Measurements from ENCODE around the gene FARP1.

Gene FARP1

DNA sequence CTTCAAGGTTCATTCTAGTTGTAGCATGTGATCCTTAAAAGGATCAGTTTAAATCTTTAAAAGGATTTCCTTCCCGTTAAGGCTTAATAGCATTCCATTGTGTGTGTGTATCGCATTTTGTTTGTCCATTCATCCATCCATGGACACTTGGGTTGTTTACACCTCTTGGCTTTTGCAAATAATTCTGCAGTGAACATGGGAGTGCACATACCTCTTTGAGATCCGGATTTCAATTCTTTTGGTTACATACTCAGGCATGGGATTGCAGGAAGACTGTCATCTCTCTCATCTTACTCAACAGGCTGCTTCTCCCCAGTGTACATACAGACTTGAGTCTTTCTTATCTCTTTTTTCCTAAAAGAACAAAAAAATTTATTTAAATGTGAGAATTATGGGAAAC lies 32.9 kb downstream of the FARP1 start:
- no peak overlapping the region for H3K9ac ChIP-seq (ENCODE audit: low read depth, low read length)
- 94% methylated on average over 3 of the region's 3 CpGs for WGBS

DNA sequence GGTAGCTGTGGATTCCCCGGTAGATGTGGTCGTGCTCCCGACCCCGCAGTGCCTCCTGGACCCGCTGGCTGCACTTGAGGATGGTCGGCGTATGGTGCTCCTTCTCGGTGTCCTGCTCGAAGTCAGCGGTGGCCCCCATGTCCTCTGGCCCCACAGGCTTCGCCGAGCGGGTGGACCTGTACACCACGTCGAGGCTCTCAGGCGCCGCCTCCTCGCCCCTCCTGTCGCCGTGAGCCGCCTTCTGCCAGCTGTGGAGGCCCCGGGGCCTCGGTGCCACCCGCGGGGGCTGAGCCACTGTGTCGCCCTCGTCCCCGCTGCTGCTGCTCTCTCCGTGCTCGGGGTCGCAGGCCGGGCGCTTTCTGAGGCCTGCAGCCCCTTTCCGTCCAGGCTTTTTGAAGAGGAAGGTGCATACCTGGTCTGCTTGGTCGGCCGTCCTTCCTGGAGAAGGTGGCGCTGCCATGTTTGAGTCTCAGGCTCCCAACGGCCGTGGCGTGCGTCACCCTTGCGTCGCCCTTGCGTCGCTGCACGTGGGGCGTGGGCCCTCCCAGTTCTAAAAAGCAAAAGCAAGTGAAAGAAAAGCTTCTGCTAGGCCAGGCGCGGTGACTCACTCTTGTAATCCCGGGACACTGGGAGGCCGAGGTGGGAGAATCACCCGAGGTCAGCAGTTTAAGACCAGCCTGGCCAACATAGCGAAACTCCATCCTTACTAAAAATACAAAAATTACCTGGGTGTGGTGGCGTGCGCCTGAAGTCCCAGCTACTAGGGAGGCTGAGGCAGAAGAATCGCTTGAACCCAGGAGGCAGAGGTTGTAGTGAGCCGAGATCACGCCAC lies 34.1 kb downstream of the FARP1 start, which contains the start of gene RNF113B:
Gene RNF113B, minus strand, starts transcription at position 493 of the 832 bp plus-strand sequence. Its CDS starts 33 bp downstream, at position 460.
- no peak within 1 kb of the TSS for H3K4me3 ChIP-seq (ENCODE audit: low read length)
- no peak within 1 kb of the TSS for H3K9ac ChIP-seq (ENCODE audit: low read depth, low read length)
- H3K9me3 ChIP-seq (ENCODE audit: insufficient read depth, low read depth, low read length), result no peaks in the 10 kb centered on the region
- no peaks in the 10 kb centered on the region for H3K36me3 ChIP-seq (ENCODE audit: insufficient read depth, low read length)
- WGBS, result 93% methylated on average over 58 of the region's 58 CpGs
- no peak within 1 kb of the TSS for H3K27ac ChIP-seq (ENCODE audit: low read depth, low read length)
- H3K4me1 ChIP-seq (ENCODE audit: insufficient read depth, low read length), result peaks cover 31% of the 10 kb centered on the region
- no peaks in the 10 kb centered on the region for H3K27me3 ChIP-seq (ENCODE audit: insufficient read depth, low read length)

More for the DNA sequence above, 32.9 kb downstream of the FARP1 start:
- no peaks in the 10 kb centered on the region for H3K36me3 ChIP-seq (ENCODE audit: insufficient read depth, low read length)
- H3K27me3 ChIP-seq (ENCODE audit: insufficient read depth, low read length), result no peaks in the 10 kb centered on the region
- no peak overlapping the region for H3K4me3 ChIP-seq (ENCODE audit: low read length)
- no peak overlapping the region for H3K27ac ChIP-seq (ENCODE audit: low read depth, low read length)
- no peaks in the 10 kb centered on the region for H3K9me3 ChIP-seq (ENCODE audit: insufficient read depth, low read depth, low read length)
- H3K4me1 ChIP-seq (ENCODE audit: insufficient read depth, low read length), result peaks cover 43% of the 10 kb centered on the region

DNA sequence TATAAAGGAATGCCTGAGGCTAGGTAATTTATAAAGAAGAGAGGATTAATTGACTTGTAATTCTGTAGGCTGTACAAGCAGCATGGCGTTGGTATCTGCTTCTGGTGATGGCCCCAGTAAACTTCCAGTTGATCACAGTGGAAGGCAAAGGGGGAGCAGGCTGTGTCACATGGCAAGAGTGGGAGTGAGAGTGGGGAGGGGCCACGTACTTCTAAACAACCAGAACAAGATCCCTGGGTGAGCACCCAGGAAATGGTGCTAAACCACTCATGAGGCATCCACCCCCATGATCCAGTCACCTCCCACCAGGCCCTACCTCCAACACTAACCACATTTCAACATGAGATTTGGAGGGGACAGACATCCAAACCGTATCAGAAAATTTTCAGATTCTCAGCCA lies 37.2 kb downstream of the FARP1 start:
- Histone ChIP-seq H3K9me3 (ENCODE audit: insufficient read depth, low read depth, low read length) (no peaks in the 10 kb centered on the region), H3K27me3 (ENCODE audit: insufficient read depth, low read length) (no peaks in the 10 kb centered on the region), H3K9ac (ENCODE audit: low read depth, low read length) (no peak overlapping the region), H3K27ac (ENCODE audit: low read depth, low read length) (no peak overlapping the region), H3K4me1 (ENCODE audit: insufficient read depth, low read length) (peaks cover 18% of the 10 kb centered on the region; the same call in 1 of the 2 replicates), H3K36me3 (ENCODE audit: insufficient read depth, low read length) (no peaks in the 10 kb centered on the region), H3K4me3 (ENCODE audit: low read length) (no peak overlapping the region)
- 86% methylated on average over 3 of the region's 3 CpGs for WGBS

DNA sequence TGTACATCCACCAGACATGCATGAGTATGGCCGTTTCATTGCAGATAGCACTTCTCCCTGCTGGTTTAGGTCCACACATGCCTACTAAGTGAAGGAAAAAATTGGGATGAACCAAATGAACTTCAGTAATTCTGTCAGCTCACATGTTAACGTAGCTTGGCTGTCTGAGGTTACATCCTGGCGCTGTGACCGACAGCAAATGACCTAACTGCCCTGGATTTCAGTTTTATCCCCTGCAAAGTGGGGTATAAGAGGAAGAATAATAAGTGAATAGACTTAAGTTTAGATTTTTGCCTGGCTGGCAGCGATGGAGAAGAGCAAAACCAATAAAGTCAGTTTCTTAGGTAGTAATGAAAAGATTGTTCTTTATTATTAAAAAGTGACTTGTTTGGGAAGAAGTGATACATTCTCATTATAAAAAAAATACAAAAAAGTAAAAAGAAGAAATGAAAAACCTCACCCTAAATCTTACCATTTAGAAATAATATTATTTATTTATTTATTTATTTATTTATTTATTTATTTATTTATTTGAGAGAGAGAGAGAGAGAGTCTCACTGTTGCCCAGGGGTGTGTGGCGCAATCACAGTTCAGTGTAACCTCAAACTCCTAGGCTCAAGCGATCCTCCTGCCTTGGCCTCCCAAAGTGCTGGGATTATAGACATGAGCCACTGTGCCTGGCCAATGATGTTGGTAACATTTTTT lies 38.4 kb downstream of the FARP1 start:
- Histone ChIP-seq H3K27ac (ENCODE audit: low read depth, low read length) (no peak overlapping the region), H3K36me3 (ENCODE audit: insufficient read depth, low read length) (no peaks in the 10 kb centered on the region), H3K4me1 (ENCODE audit: insufficient read depth, low read length) (peaks cover 18% of the 10 kb centered on the region; the same call in 1 of the 2 replicates), H3K4me3 (ENCODE audit: low read length) (no peak overlapping the region), H3K9ac (ENCODE audit: low read depth, low read length) (no peak overlapping the region), H3K27me3 (ENCODE audit: insufficient read depth, low read length) (no peaks in the 10 kb centered on the region), H3K9me3 (ENCODE audit: insufficient read depth, low read depth, low read length) (no peaks in the 10 kb centered on the region)
- WGBS, result 92% methylated on average over 7 of the region's 7 CpGs

DNA sequence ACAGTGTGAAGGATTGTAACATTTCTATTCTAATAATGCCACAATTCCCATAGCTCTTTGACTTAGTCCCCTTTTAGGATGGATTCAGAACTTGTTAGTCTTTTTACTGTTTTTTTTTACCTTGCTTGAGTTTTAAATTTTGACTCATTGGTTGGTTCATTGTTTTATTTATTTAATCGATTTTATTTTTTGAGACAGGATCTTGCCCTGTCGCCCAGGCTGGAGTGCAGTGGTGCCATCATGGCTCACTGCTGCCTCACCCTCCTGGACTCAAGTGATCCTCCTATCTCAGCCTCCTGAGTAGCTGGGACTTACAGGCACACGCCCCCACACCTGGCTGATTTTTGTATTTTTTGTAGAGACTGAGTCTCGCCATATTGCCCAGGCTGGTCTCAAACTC lies 39.3 kb downstream of the FARP1 start:
- Histone ChIP-seq H3K36me3 (ENCODE audit: insufficient read depth, low read length) (no peaks in the 10 kb centered on the region), H3K27ac (ENCODE audit: low read depth, low read length) (no peak overlapping the region), H3K4me1 (ENCODE audit: insufficient read depth, low read length) (peaks cover 18% of the 10 kb centered on the region; the same call in 1 of the 2 replicates), H3K9me3 (ENCODE audit: insufficient read depth, low read depth, low read length) (no peaks in the 10 kb centered on the region), H3K9ac (ENCODE audit: low read depth, low read length) (no peak overlapping the region), H3K27me3 (ENCODE audit: insufficient read depth, low read length) (no peaks in the 10 kb centered on the region), H3K4me3 (ENCODE audit: low read length) (no peak overlapping the region)
- 94% methylated on average over 4 of the region's 4 CpGs for WGBS

DNA sequence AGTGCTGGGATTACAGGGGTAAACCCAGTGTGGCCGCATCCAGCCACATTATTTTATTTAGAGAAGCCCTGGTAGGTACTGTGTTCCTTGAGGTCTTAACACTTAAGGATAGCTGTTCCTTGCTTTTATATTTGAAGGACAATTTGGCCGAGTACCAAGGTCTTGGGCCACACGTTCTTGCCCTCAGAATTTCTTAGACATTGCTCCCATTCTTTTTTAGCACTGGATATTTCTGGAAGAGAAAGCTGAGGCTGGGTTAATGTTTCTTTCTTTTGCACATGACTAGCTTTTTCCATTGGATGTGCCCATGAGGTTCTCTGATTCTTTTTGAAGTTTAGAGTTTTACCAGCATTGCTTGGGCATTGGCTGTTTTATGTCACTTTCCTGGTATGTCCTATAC lies 39.7 kb downstream of the FARP1 start:
- Histone ChIP-seq H3K27me3 (ENCODE audit: insufficient read depth, low read length) (no peaks in the 10 kb centered on the region), H3K27ac (ENCODE audit: low read depth, low read length) (no peak overlapping the region), H3K9me3 (ENCODE audit: insufficient read depth, low read depth, low read length) (no peaks in the 10 kb centered on the region), H3K4me1 (ENCODE audit: insufficient read depth, low read length) (peaks cover 18% of the 10 kb centered on the region; the same call in 1 of the 2 replicates), H3K9ac (ENCODE audit: low read depth, low read length) (no peak overlapping the region), H3K4me3 (ENCODE audit: low read length) (no peak overlapping the region), H3K36me3 (ENCODE audit: insufficient read depth, low read length) (no peaks in the 10 kb centered on the region)
- 96% methylated on average over 3 of the region's 3 CpGs for whole genome bisulfite sequencing

DNA sequence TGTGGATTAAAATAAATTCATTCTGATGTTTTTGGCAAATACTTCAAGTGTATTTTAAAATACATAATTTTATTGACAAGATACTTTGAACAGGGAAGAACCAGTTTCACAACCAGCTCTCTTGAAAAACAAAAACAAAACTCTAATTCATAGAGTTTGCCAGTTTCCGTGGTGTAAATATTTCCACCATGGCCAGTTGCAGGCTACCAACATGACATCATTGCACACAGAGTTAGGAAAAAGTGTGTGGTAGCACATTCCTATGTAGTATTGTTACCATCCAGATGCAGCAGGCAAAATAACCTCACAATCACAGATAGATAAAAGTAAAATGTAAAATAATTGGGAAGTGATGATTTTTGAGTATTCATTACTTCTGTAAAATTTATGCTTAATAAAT lies 41.9 kb downstream of the FARP1 start:
- no peaks in the 10 kb centered on the region for H3K36me3 ChIP-seq (ENCODE audit: insufficient read depth, low read length)
- H3K9me3 ChIP-seq (ENCODE audit: insufficient read depth, low read depth, low read length), result no peaks in the 10 kb centered on the region
- no peaks in the 10 kb centered on the region for H3K27me3 ChIP-seq (ENCODE audit: insufficient read depth, low read length)
- H3K9ac ChIP-seq (ENCODE audit: low read depth, low read length), result no peak overlapping the region
- H3K4me3 ChIP-seq (ENCODE audit: low read length), result no peak overlapping the region
- peaks cover 15% of the 10 kb centered on the region; the same call in 1 of the 2 replicates for H3K4me1 ChIP-seq (ENCODE audit: insufficient read depth, low read length)
- H3K27ac ChIP-seq (ENCODE audit: low read depth, low read length), result no peak overlapping the region
- WGBS, result 93% methylated on average over 1 of the region's 1 CpG

DNA sequence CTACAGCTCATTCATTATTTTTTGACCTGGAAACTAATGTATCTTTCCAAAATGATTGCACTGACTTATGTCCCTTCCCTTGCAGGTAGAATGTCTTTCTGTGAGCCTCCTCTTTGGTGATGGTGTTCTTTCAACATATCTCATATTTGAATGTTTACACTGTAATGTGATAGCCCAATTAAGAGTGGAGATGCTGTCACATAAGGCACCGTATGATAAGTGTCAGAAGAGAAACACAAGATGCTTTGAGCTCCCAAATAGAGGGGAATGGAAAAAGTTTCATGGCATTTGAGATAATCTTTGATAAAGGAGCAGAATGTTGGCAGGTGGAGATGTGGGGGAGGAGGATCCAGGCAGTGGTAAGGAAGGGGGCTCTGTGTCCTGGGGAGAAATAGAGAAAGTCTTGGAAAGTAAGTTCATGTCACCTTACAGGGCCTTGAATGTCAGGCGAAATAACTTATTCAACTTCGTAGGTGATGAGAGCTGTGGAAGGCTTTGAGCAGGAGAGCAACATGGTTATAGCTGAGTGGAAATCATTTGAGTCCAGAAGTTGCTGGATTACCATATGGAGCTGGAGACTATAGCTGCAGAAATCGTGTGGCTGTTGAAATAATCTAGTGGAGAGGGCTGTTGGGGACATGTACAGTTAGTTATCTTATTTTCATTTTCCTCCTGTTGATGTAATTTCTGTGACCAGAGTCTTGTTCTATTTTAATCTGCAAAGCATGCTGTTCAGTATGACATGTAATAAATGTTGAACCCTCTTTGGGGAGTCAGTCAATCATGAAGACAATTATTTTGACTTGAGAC lies 44.5 kb downstream of the FARP1 start:
- Histone ChIP-seq H3K4me1 (ENCODE audit: insufficient read depth, low read length) (peaks cover 20% of the 10 kb centered on the region; the same call in 1 of the 2 replicates), H3K4me3 (ENCODE audit: low read length) (no peak overlapping the region), H3K9me3 (ENCODE audit: insufficient read depth, low read depth, low read length) (no peaks in the 10 kb centered on the region), H3K36me3 (ENCODE audit: insufficient read depth, low read length) (no peaks in the 10 kb centered on the region), H3K27ac (ENCODE audit: low read depth, low read length) (no peak overlapping the region), H3K9ac (ENCODE audit: low read depth, low read length) (no peak overlapping the region), H3K27me3 (ENCODE audit: insufficient read depth, low read length) (no peaks in the 10 kb centered on the region)
- 83% methylated on average over 4 of the region's 4 CpGs for WGBS

DNA sequence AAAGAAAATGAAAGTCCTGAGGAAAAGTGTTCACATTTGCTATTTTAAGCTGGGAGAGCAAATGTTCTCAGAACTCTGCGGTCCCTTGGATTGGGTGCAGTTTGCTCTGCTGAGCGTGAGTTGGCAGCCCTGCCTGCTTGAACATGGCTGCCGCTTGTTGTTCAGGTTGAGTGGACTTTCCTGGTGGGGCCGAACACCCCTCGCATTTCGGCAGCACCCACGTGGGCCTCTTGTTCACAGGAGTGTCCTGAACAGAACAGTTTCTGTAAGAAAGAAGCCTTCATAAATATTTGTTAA lies 45.0 kb downstream of the FARP1 start:
- 95% methylated on average over 7 of the region's 7 CpGs for WGBS
- H3K27me3 ChIP-seq (ENCODE audit: insufficient read depth, low read length), result no peaks in the 10 kb centered on the region
- peaks cover 20% of the 10 kb centered on the region; the same call in 1 of the 2 replicates for H3K4me1 ChIP-seq (ENCODE audit: insufficient read depth, low read length)
- H3K9ac ChIP-seq (ENCODE audit: low read depth, low read length), result no peak overlapping the region
- no peak overlapping the region for H3K4me3 ChIP-seq (ENCODE audit: low read length)
- H3K36me3 ChIP-seq (ENCODE audit: insufficient read depth, low read length), result no peaks in the 10 kb centered on the region
- no peak overlapping the region for H3K27ac ChIP-seq (ENCODE audit: low read depth, low read length)
- H3K9me3 ChIP-seq (ENCODE audit: insufficient read depth, low read depth, low read length), result no peaks in the 10 kb centered on the region

DNA sequence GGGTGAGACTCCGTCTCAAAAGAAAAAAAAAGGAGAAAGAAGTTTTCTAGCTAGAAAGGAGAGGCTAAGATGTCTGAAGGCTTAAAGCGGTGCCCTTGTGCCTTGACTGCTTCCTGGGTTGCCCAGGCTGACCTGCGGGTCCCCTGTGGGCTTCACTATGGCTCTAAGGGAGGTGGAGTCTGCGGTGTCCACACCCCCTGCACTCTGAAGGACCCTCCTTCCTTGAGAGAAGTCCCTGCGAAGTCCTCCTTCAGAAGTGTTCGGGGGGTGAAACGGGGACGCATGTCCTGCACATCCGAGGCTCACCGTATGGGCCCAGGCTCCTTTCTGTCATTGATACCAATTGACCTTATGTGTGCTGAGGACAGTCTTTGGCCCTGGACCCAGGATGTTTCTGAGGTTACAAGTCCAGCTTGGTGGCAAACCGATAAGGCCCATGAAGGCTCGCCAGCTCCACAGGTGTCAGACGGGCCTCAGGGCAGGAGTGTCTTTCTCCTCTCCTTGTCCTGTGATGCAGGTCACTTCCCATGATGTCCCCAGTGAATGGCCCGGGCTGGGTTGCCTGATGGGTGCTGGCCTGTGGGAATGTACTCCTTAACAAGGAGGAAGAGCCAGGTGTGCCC lies 45.8 kb downstream of the FARP1 start:
- H3K9me3 ChIP-seq (ENCODE audit: insufficient read depth, low read depth, low read length), result no peaks in the 10 kb centered on the region
- no peaks in the 10 kb centered on the region for H3K27me3 ChIP-seq (ENCODE audit: insufficient read depth, low read length)
- H3K27ac ChIP-seq (ENCODE audit: low read depth, low read length), result no peak overlapping the region
- no peak overlapping the region for H3K9ac ChIP-seq (ENCODE audit: low read depth, low read length)
- H3K4me1 ChIP-seq (ENCODE audit: insufficient read depth, low read length), result peaks cover 16% of the 10 kb centered on the region; the same call in 1 of the 2 replicates
- no peak overlapping the region for H3K4me3 ChIP-seq (ENCODE audit: low read length)
- no peaks in the 10 kb centered on the region for H3K36me3 ChIP-seq (ENCODE audit: insufficient read depth, low read length)
- 93% methylated on average over 14 of the region's 14 CpGs for WGBS

Measured in HUES64 (cell line).